Stimulated activated naive CD4-positive, alpha-beta T cell (primary cell): ENCODE results near the gene DSTN.
A peak's percentile ranks its signal among the peaks of the same experiment; 100 is the strongest.

Source experiments
- DNase-seq, 6 experiments: peaks; one replicate each; lab custom pipeline; 2025; lab: John Stamatoyannopoulos, UW

The DSTN gene

DNA sequence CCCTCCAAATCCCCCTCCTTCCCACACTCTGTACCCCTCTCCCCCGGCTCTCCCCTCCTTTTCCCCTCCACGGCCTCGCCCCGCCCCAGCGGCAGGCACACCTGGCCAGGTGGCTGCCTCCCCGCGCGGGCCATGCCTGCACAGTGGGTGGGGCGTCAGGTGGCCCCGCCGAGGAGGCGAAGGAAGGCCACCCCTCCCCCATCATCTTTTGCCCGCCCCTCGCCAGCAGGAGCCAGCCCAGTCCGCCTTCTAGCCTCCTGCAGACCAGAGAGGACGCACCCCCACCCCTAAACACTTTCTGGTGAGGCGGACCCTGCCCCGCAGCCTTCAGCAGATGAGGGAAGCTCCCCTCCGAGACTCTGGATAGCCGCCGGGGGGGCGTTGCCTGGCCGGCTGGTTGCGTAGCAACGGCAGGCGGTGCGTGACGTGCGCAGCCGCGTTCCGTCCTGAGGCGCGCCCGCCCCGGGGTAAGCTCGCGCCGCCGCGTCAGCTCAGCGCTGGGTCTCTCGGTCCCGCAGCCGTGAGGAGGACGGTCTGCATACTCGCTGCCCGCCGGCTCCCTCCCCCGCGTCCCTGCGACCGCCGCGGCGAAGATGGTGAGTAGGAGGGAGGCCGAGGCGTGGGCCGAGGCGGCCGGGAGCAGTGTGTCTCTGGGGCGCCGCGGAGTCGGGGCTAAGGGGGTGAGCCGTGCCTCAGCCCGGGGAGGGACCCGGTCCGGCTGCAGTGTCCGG is at the start of gene DSTN:
Gene DSTN (plus strand): TSS at position 460 of the 731 bp plus-strand sequence. CDS start 134 bp downstream, at position 594.
- peak; percentile 77 to 88 (median 82) for DNase-seq

DNA sequence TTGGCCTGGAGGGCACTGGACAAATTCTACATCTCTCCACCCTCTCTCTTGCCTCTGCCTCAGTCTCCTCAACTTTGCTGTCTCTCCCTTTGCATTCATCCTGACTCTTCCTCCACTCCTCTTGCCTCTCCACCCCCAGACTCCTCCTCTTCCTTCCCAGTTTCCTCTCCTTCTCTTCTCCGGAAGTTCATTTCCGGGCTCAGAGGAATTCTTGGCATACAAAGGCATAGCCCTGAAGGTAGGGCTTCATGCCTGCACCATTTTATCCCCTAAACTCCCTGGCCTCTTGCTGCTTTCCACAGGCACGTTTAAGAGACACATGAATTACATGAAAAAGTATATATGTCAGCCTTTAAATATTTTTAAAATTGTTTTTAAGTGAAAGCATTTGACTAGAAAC is 49.3 kb upstream of the DSTN start:
- DNase-seq, result no peak

DNA sequence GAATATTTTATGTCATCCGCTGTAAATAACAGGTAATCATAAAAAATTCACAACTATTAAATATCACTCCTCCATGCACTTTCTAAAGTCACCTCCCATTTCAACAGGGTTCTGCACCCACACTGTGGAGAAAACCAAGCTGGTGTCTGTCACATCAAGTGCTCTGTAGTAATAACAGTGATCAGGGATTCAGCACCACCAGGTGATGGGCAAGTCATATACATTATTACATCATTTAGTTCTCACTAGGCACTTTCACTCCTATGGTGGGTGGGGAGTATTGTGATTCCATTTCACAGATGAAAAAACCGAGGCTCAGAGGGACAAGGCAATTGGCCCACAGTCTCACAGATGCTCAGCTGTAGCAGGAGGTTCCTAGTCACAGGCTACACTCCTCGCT is 47.3 kb upstream of the DSTN start:
- DNase-seq, result no peak

DNA sequence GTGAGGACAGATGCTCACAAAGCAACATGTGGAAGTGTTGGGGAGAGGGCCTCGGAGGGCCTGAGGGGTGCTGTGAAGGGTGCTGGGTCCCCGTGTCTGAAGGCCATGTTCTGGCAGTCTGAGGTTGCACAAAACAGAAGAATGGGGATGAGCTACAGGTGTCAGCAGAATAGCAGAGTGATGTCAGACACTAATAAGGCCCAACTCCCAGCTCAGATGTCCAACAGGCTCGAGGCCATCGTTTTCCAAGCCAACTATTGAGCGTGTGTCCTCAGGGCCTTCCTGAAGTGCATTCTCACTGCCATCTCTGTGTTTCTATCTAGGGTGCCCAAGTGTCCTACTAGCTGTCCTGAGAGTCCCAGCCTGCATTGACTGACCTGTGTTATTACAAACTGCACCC is 46.5 kb upstream of the DSTN start:
- DNase-seq, result no peak

DNA sequence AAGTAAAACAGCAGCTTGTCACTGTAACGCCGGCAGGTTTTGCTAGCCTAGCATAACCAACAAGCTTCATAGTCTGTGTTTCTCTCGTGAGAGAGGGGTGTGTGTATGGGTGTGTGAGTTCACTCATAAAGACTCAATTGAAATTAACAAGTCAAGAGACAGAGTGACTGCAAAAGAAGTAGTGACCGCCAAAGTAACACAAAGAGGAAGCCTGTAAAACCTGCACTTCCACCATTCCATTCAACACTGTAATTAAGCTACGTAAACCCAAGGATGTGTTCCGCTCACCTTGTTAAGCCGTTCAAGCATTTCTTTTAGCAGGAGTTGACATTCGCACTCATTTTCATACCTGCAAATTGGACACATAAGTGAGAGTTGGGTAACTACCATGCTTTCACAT is 45.3 kb upstream of the DSTN start:
- DNase-seq, result no peak

DNA sequence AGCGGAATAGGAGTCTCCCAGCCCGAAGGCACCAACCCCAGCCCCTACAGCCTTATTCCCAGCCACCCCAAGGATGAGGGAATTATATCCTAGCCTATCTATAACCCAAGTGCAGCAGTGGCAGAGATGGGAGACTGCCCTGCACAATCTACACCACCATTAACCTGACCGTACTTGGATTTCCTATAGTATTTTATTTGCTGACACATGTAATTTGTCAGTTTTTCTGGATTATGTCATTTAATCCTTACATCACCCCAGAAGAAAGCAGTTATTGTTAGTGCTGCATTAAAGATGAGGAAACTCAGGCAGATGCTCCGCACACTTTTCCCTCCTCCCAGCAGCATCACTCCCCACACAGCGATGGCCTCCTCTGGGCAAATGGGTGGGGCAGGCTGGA is 44.7 kb upstream of the DSTN start:
- no peak for DNase-seq

DNA sequence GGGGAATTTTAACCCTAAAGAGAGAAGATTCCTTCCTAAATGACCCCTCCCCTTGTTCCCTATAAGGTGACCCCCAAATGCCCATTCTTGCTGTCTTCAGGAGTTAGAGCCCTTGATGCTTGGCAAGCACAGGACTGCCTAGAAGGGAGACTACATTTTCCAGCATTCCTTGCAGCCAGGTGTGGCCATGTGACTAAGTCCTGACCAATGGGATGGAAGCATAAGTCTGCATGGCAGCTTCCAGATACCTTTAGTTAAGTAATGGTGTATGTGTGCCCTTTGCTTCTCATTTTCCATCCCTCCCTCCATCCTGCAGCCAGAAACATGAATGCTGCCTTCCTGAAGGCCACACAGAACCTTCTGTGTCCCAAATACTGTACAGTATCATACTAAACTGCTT is 44.2 kb upstream of the DSTN start:
- DNase-seq, result peak in 1 of 6 experiments; percentile 3

DNA sequence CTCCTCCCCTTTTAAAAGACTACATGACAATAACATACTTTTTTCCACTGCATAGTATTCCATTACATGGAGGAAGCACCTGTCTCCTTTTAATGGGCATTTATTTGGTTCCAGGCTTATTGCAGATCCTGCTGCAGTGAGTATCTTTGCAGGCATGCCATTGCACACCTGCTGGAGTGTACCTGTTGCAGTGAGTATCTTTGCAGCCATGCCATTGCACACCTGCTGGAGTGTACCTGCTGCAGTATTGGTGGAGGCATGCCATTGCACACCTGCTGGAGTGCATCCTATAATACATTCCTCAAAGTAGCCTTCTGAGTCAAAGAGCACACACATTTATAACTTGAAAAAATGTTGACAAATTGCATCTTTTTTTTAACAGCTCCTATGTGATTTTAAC is 40.3 kb upstream of the DSTN start:
- no peak for DNase-seq

DNA sequence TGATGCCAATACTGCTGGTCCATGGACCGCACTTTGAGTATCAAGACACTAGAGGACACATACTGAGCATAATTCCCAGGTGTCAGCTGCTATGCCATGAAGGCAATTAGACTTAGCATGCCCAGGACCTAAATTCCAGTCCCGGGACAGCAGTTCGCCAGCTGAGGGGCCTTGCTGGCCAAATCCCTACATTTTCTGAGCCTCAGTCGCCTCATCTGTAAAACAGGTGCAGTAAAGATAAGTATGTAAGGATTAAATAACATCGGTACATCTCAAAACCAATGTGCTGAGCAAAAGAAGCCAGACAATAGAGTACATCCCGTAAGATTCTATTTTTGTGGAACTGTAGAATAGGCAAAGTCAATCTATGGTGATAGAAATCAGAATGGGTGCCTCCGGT is 39.7 kb upstream of the DSTN start:
- DNase-seq, result no peak

DNA sequence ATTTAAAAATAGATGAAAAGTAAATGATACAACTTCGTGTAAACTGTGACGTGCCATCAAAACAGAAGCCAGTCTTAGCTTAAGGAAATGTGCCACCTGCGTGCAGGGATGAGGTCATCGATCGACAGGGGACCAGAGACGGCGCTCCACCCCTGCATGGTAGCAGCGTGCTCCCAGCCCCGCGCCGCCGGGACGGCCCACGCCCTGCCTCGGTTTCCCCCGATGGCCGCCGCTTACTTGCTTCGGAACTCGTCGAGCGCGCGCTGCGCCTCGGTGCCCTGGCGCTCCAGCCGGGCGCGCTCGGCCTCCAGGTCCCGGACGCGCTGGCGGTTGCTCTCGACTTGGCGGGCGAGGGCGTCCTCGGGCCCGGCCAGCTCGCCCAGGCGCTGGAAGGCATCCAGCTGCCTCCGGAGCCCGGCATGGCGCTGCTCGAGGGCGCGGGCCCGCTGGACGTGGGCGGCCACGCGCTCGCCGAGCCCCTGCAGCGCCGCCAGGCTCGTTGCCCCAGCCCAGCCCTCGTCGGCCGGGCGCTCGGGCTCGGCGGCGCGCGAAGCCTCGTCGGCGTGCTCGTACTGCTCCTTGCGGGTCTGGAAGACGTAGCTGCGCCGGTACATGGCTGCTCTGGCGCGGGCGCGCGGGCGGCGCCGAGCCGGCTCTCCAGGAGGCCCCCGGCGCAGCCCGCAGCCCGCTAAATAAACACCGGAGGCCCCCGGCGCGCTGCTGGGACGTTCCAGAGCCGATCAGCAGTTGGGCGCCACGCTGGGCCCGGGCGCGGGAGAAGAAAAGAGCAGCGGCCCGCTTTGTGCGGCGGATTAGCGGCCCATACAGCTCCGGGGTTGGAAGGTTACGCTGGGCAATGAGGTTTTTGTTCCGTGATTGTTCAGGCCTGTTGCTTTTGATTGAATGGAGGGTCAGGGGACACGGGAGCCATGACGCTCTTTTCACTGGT is 38.9 kb upstream of the DSTN start, which contains the start of gene BFSP1:
Gene BFSP1 (minus strand): TSS at position 664 of the 949 bp plus-strand sequence. CDS start 50 bp downstream, at position 614.
- DNase-seq, result peak in 2 of 6 experiments; percentile 12 to 21

DNA sequence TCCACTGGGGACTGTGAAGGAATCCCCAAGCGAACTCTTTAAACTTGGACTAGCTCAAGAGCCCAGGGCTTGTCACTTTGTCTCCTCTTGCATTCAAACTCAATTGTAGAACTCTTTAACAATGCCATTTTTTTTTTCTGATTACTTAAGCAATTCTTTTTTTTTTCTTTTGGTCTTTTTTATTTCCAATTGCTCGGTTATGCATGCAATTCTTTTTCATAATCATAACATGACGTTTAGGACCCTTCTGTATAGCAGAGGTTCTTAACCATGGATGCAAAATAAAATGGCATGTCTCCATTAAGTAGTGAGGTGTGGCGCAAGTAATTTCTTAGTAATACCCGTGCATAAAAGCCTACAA is 38.2 kb upstream of the DSTN start:
- no peak for DNase-seq

DNA sequence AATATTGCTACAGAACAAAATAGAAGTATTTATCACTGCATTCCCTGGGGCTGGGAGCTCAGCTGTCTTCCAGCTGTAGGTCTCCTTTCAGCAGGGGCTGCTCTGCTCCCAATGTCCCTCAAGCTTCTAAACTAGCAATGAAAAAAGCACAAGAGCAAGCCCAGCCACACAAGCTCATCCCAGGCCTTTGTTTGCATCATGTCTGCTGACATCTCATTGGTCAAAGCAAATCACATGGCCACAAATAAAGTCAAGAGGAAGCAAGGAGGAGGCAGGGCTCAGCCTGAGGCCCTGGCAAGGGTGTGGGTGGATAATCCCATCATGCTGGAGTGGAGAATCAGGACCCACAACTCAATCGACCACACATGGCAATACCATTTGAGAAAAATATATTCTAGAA is 36.5 kb upstream of the DSTN start:
- DNase-seq, result no peak

DNA sequence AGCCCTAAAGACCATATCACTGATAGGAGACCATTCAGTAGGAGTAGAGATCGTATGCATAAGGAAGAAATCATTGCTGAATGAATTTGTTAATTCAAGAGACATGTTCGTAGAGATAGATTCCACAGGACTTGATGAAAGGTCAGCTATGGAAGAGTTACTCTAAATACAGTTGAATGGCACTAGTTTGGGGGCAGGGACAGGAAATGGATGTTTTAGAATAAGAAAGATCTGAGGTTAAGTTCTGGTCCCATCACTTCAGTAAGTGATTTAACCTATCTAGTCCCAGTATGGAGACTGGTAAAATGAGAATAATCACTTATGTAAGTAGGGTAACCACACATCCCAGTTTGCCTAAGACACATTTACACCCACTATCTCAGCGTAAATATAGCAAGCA is 35.8 kb upstream of the DSTN start:
- no peak for DNase-seq

DNA sequence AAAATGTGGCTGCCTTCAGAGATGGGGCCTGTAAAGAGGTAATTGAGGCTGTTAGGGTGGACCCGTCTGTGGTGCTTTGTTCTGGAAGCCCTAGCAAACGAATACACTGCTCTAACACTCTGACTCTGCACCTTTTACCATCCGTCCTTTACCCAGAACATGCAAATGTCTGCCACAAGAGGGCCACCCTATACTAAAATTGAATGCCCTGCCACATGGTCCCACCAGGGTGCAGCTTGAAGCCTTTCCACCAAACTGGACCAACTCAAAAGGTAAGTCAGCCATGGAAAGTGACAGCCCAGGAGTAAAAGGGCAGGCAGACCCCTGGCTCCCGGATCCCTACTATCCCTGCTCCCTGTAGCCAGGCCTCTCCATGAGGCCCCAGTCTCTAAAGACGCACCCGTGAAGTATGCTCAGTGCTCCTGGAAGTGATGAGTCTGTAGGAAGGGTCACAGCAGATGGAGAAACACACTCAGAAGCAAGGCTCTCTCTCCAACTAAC is 32.9 kb upstream of the DSTN start:
- peak; percentile 29 to 72 (median 42) for DNase-seq

DNA sequence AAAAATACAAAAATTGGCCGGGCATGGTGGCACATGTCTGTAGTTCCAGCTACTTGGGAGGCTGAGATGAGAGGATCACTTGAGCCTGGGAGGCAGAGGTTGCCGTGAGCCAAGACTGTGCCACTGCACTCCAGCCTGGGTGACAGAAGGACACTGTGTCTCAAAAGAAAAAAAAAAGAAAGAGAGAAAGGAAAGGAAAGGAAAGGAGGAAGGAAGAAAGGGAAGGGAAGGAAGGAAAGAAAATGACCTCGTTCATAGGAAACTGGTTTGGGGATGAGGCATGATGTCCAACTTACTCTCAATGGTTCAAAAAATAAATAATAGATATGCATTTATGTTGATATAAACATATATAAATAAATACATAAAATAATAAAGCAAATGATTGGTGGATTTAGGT is 31.9 kb upstream of the DSTN start:
- DNase-seq, result no peak

DNA sequence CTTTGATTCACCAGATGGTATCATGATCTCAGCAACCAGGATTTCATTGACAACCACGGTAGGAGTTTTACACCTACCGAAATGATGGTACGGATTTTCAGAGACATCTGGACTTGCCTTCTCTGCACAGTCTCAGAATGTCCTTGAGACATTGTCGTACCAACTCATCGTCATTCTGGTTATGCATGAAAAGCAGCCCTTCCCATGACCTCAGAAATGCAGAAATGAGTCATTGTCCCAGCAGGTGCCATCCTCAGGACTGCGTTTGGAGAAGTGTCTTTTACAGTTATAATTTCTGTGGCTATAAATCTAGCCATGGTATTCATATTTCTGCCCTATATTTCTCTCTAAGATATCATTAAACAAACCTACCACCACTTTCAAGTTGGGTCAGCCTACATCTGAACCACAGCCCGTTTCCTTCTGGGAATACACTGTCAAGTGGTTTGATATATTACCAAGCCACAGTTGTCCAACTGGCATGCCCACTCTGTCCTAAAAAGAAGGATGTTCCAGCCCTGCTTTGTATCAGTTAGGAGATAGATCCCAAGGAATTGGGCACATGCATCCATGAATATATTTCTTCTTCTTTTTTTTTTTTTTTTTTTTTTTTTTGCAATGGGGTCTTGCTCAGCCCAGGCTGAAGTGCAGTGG is 31.2 kb upstream of the DSTN start:
- no peak for DNase-seq

DNA sequence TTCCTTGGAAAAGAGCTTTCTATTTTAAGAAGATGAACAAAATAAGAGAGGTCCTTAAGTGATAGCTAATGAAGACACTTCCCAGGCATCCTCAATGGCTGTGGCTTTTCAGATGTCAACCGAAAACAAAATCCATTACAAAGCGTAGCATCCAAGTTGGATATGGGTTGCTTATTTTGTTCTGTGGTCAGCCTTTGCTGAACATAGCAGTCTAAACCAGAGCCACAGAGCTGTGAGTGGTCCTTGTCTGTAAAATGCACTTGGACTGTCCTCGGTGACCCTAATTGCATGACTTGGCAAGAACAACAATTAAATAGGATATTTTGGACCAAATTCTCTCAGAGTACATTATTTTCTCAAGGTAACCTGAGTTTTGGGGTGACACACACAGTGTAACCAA is 28.3 kb upstream of the DSTN start:
- no peak for DNase-seq

DNA sequence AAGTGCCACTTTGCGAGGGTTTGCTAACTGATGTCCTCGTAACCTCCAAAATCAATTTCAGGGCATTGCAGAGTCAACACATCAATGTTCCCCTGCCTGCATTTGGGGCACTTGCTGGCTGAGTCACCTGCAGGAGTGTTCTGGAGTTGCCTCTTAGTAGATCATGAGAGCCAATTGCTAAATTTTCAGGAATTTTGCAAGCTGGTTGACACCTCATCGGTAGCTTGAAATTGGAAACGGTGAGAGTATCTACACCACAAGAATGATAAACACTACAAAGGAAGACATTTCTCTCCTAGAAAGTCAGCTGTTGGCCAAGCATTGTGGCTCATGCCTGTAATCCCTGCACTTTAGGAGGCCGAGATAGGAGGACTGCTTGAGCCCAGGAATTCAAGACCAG is 27.9 kb upstream of the DSTN start:
- DNase-seq, result no peak

DNA sequence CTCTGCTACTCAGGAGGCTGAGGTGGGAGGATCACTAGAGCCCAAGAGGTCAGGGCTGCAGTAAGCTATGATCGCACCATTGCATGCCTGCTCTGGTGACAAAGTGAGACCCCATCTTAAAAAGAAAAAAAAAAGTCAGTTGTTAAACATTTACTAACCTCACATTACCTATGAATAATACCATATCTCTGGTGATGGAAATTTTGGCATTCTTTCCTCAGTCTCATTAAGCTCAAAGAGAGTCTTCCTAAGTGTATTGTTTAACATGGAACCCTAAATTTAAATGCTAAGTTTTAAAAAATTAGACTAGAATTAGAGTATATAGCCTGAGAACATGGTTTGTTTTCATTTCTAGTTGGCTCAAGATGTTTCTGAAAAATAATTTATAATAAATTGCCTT is 27.4 kb upstream of the DSTN start:
- DNase-seq, result no peak

DNA sequence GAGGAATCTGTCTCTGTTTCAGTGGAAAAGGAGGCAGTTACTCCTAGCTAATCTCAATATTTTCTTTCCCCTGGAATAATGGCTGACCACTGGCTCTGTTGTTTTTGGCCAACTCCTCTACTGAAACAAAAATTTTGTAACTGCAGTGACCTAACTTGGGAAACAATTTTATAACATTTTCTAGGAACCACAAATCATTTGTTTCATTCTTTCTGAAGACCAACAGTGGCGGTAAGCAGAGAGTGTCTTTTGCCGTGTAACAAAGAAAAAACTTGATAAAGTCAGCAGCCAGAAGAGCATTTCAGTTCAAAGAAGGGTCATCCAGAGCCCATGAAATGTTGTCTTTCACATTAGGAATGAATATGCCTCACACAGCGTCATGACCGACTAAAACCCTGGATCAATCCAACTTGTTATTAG is 26.9 kb upstream of the DSTN start:
- no peak for DNase-seq

DNA sequence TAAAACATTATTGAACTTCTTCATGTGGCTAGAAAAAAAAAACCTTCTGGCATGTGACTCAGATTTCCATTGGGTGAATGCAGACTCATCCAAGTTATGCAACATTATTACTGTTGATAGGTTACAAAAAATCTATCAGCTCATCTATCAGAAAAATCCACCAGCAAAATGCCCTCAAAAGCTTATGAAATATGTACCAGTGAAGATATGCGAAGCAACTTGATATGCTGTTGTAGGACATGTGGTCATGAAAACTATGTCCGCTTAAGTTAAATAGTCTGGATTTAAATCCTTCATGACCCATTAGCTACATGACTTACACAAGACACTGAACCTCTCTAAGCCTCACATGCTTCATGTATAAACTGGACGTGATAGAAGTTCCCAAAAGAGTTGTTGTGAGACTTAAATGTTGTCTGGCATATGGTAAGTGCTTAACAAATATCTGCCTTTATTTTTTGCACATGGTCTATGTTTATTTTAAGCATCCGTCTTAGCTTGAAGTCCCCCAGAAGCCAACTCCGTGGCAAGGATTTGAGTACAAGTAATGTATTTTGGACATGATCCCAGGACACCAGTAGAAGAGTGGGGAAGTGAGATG is 26.2 kb upstream of the DSTN start:
- no peak for DNase-seq

DNA sequence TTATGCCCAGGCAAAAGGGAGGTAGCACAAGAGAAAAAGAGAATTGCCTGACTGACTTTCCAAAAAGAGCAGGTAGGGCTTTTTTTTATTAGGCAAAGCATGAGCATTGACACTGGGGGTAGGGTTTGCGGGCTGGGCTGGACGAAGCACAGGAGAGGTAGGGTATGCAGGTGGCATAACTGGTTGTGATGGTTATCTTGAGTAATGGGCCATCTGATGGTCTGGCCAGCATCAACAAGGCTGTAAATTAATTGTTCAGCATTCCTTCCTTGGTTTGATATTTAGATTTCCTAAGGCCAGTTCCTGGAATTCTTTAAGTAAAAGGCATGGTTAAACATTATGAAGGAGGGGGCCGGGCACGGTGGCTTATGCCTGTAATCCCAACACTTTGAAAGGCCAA is 24.7 kb upstream of the DSTN start:
- DNase-seq, result no peak
